ENCODE data around the gene NLRP10.
"Not testable (repeated sequence)": the region's sequence is repeated elsewhere in the genome, so short reads cannot be mapped to it uniquely, and the experiment has no call there.

The NLRP10 gene

DNA sequence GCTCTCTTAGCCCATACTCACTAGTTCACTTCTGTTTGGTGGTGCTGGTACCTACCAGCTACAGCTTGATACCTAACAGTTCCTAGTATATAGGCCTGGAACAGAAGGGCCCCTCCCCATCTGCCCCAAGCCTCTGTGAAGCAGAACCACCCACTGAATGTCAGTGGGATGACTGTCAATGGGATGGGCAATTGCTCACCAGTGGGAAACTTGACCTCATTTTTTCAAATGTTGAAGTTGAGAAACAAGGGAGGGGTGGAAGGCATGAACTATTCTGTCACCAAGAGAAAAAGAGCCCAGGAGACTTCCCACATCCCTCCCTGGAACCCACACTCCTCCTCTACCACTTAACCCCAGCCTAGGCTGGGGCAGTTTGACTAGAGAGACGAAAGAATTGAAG, at the start of gene NLRP10:
Gene NLRP10 (minus strand): TSS at position 62 of the 400 bp plus-strand sequence. CDS start 1,952 bp downstream, outside the sequence.
- H3K4me3 Mint-ChIP-seq: no peak within 1 kb of the TSS
- ATAC-seq (ENCODE audit: low read depth) (no peak), DNase-seq (ENCODE audit: low spot score in 2 of 2) (no peak)
- H3K4me1 Mint-ChIP-seq: no peaks in the 10 kb centered on the region
- H3K36me3 Mint-ChIP-seq: no peaks in the 10 kb centered on the region
- no peaks in the 10 kb centered on the region for H3K9me3 Mint-ChIP-seq
- H3K27me3 Mint-ChIP-seq: peaks cover 20% of the 10 kb centered on the region
- no peak within 1 kb of the TSS for H3K27ac Mint-ChIP-seq

DNA sequence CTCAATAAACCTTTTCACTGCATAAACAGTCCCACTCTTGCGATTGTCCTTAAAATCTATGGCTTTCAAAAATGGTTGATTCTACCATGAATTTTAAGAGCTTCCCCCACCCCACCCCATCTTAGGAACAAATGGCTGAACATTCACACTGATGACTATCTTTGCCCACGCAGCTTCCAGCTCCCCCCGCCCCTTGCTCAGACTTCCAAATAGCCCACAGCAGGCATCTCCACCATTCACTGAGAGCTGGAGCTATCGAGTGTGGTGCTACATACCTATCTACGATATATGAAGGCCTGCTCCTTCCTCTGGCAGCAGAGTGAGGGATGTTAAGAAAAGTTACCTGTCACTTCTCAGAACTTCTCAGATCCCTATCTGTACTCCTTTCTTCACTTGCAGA, 48.6 kb upstream of the NLRP10 start:
- Mint-ChIP-seq H3K36me3 (no peaks in the 10 kb centered on the region), H3K27ac (no peak overlapping the region), H3K27me3 (peaks cover 23% of the 10 kb centered on the region), H3K4me3 (no peak overlapping the region), H3K4me1 (peaks cover 5% of the 10 kb centered on the region), H3K9me3 (no peaks in the 10 kb centered on the region)
- no peak for ATAC-seq (ENCODE audit: low read depth)
- no peak for DNase-seq (ENCODE audit: low spot score in 2 of 2)

DNA sequence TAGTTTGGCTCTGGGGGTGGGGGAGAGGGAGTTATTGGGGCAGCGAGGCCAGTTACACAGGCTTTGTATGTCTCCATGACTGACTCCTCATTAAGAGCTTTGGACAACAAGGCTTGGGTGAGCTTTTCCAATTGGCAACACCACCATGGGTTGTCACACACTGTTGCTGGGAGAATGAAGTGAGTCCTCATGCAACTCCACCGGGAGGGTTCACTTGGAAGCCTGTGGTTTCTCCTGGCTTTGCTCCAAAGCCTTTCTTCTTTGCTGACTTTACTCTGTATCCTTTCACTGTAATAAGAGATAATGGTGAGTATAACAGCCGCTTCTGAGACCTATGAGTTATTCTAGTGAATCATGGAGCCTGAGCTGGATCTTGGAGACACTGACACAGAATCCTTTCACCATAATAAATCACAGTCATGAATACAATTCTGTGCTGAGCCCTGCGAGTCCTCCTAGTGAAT, 46.8 kb upstream of the NLRP10 start:
- H3K4me3 Mint-ChIP-seq: no peak overlapping the region
- no peak for ATAC-seq (ENCODE audit: low read depth)
- H3K36me3 Mint-ChIP-seq: no peaks in the 10 kb centered on the region
- no peak overlapping the region for H3K27ac Mint-ChIP-seq
- DNase-seq (ENCODE audit: low spot score in 2 of 2): no peak
- no peaks in the 10 kb centered on the region for H3K4me1 Mint-ChIP-seq
- no peaks in the 10 kb centered on the region for H3K9me3 Mint-ChIP-seq
- H3K27me3 Mint-ChIP-seq: peaks cover 18% of the 10 kb centered on the region

DNA sequence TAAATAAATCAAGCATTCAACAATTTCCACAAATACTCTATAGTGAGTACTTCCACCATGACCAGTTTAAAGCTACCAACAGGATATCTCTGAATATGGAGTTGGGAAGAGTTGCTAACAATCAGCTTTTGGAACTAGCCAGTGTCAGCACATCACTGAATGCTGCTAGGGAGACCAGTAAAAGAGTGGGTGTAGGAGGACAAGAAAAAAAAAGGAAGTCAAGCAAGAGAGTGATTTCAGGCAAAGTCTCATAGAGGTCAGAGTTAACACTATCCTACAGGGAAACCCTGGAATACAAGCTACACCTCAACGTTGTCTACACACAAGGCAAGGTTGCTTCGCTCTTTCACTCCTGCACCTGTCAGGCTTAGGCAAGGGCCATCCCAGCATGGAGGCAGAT, 46.1 kb upstream of the NLRP10 start:
- H3K27ac Mint-ChIP-seq: no peak overlapping the region

GRCh38 chr11:8009856-8010255, 44.6 kb upstream of the NLRP10 start:
- H3K4me3 Mint-ChIP-seq: no peak overlapping the region
- no peaks in the 10 kb centered on the region for H3K36me3 Mint-ChIP-seq
- DNase-seq (ENCODE audit: low spot score in 2 of 2) (no peak), ATAC-seq (ENCODE audit: low read depth) (no peak)
- no peaks in the 10 kb centered on the region for H3K9me3 Mint-ChIP-seq
- peaks cover 10% of the 10 kb centered on the region for H3K27me3 Mint-ChIP-seq
- no peaks in the 10 kb centered on the region for H3K4me1 Mint-ChIP-seq
- no peak overlapping the region for H3K27ac Mint-ChIP-seq

More for the DNA sequence above, 46.1 kb upstream of the NLRP10 start:
- no peaks in the 10 kb centered on the region for H3K9me3 Mint-ChIP-seq
- no peaks in the 10 kb centered on the region for H3K36me3 Mint-ChIP-seq
- ATAC-seq (ENCODE audit: low read depth): no peak
- peaks cover 16% of the 10 kb centered on the region for H3K27me3 Mint-ChIP-seq
- no peaks in the 10 kb centered on the region for H3K4me1 Mint-ChIP-seq
- no peak overlapping the region for H3K4me3 Mint-ChIP-seq
- no peak for DNase-seq (ENCODE audit: low spot score in 2 of 2)

GRCh38 chr11:8008212-8008611, 43.0 kb upstream of the NLRP10 start:
- no peak overlapping the region for H3K4me3 Mint-ChIP-seq
- ATAC-seq (ENCODE audit: low read depth) (no peak), DNase-seq (ENCODE audit: low spot score in 2 of 2) (no peak)
- peaks cover 5% of the 10 kb centered on the region for H3K27me3 Mint-ChIP-seq
- no peaks in the 10 kb centered on the region for H3K36me3 Mint-ChIP-seq
- H3K4me1 Mint-ChIP-seq: no peaks in the 10 kb centered on the region
- no peaks in the 10 kb centered on the region for H3K9me3 Mint-ChIP-seq
- no peak overlapping the region for H3K27ac Mint-ChIP-seq

DNA sequence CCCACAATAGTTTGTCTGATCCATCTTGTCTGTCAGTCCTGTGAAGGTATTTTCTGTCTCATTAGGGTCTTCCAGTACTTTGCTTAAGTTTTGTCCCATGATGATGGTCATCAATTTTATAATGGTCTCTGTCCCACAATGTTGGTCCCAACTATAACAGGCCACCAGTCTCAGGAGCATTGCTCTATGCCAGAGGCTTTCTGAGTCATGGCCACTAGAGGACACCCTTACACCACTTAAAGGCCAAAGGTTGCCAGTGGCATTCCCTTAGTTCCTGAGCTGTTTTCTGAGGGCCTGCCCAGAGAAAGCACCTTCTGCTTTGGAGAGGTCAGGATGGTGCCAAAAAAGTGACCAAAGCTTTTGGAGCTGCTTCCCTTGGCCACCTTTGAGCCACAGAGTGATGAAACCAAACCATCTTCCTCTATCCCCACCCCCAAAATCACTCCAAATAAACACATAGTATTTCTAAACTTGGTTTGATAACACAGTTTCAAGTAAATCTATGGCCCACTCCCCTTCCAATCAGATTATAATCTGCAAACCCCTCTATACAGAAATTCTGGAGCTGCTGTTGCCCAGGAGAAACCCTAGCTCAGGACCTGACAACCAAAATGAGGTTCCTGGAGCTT, 41.2 kb upstream of the NLRP10 start:
- Mint-ChIP-seq H3K4me1 (no peaks in the 10 kb centered on the region), H3K27ac (no peak overlapping the region)
- peak; percentile 73 for ATAC-seq (ENCODE audit: low read depth)

DNA sequence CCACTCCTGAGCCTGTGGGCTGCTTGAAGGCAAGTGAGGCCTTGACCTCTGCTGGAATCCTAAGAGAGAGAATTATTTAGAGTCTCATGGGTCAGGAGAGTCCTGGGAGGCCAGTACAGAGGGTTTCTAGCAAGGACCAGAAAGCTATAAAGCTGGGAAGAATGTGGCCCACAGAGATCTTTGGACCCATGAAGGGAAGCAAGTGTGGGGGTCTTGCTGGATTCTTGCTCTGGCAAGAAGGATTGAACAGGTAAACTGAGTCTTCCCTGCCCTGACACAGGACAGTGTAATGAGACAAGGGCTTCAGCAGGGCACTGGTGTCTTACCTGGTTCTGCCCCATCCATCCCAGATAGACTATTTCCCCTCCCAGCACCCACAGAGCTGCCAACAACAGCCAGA, 40.3 kb upstream of the NLRP10 start:
- Mint-ChIP-seq H3K36me3 (no peaks in the 10 kb centered on the region), H3K27me3 (peaks cover 5% of the 10 kb centered on the region), H3K27ac (no peak overlapping the region), H3K4me1 (no peaks in the 10 kb centered on the region), H3K4me3 (no peak overlapping the region), H3K9me3 (no peaks in the 10 kb centered on the region)
- peak in 1 of 2 donors; percentile 8 for DNase-seq (ENCODE audit: low spot score in 2 of 2)
- ATAC-seq (ENCODE audit: low read depth): no peak

More for the DNA sequence above, 41.2 kb upstream of the NLRP10 start:
- H3K27me3 Mint-ChIP-seq: peaks cover 5% of the 10 kb centered on the region
- H3K4me3 Mint-ChIP-seq: no peak overlapping the region
- H3K9me3 Mint-ChIP-seq: no peaks in the 10 kb centered on the region
- peak; percentile 20 to 43 for DNase-seq (ENCODE audit: low spot score in 2 of 2)
- H3K36me3 Mint-ChIP-seq: no peaks in the 10 kb centered on the region

DNA sequence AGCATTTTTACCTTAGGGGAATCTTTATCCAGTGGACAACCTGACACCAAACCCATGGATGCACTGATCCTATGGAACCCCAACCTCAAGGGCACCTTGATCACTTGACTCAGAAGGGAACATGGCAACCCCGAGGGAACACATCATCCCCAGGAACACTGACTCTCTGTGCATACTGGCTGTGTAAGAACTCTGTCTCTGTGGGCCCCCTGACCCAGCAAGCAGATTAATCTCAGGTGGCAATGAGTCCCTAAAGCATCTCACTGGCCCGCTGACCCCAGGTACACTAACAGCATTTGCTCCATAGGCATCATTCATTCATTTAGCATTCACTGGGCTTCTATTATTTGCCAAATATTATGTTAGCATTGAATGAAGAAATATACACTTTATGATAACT, 38.8 kb upstream of the NLRP10 start:
- no peaks in the 10 kb centered on the region for H3K4me1 Mint-ChIP-seq
- ATAC-seq (ENCODE audit: low read depth) (no peak), DNase-seq (ENCODE audit: low spot score in 2 of 2) (peak in 1 of 2 donors; percentile 5)
- H3K9me3 Mint-ChIP-seq: no peaks in the 10 kb centered on the region
- H3K27me3 Mint-ChIP-seq: no peaks in the 10 kb centered on the region
- H3K36me3 Mint-ChIP-seq: peaks cover 12% of the 10 kb centered on the region
- H3K4me3 Mint-ChIP-seq: no peak overlapping the region
- H3K27ac Mint-ChIP-seq: no peak overlapping the region

DNA sequence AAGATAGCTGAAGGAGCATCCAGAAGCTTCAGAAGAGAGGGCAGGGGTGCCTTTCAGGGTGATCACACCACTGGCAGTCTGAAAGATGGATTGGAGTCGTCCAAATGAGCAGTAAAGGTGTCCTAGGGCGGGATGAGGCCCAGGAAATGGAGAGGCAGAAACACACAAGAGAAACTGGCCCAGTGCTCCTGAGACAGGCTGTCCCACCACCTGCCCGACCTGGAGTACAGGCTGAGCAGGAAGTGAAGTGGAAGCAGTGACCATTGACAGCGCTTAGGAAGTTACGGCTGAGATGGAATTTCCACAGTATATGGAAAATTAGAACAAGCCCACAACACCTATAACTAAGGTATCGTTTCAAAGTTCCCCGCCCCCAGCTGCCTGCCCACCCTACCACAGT, 37.9 kb upstream of the NLRP10 start:
- Mint-ChIP-seq H3K4me3 (no peak overlapping the region), H3K27me3 (no peaks in the 10 kb centered on the region), H3K36me3 (peaks cover 16% of the 10 kb centered on the region), H3K9me3 (no peaks in the 10 kb centered on the region), H3K4me1 (no peaks in the 10 kb centered on the region), H3K27ac (peak overlapping the region; percentile 25)
- DNase-seq (ENCODE audit: low spot score in 2 of 2) (no peak), ATAC-seq (ENCODE audit: low read depth) (no peak)

DNA sequence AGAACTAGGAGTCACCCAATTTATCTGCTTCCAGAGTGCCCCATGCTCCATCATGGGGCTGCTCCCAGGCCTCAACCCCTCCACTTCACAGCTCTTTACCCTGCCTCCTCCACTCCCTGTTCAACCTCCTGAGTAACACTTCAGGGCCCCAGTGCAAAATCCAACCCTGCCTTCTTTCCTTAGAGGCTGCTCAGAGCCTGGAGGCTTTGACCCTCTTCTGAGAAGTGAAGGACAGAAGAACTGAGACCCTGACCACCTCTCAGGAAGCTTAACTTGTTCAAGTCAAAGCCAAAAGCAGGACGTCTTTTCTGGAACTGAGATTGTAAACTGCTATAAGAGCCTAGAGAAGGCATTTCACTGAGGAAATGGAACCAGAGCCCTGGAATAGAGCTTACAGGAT, 37.4 kb upstream of the NLRP10 start:
- no peak for ATAC-seq (ENCODE audit: low read depth)

GRCh38 chr11:8000390-8000789, 35.1 kb upstream of the NLRP10 start:
- H3K27me3 Mint-ChIP-seq: no peaks in the 10 kb centered on the region
- ATAC-seq (ENCODE audit: low read depth) (no peak), DNase-seq (ENCODE audit: low spot score in 2 of 2) (no peak)
- H3K9me3 Mint-ChIP-seq: no peaks in the 10 kb centered on the region
- H3K4me1 Mint-ChIP-seq: peaks cover 3% of the 10 kb centered on the region
- H3K27ac Mint-ChIP-seq: no peak overlapping the region
- peaks cover 41% of the 10 kb centered on the region for H3K36me3 Mint-ChIP-seq
- no peak overlapping the region for H3K4me3 Mint-ChIP-seq

More for the DNA sequence above, 37.4 kb upstream of the NLRP10 start:
- H3K4me1 Mint-ChIP-seq: no peaks in the 10 kb centered on the region
- H3K36me3 Mint-ChIP-seq: peaks cover 19% of the 10 kb centered on the region
- no peaks in the 10 kb centered on the region for H3K9me3 Mint-ChIP-seq
- DNase-seq (ENCODE audit: low spot score in 2 of 2): no peak
- peak overlapping the region; percentile 25 for H3K27ac Mint-ChIP-seq
- H3K27me3 Mint-ChIP-seq: no peaks in the 10 kb centered on the region
- H3K4me3 Mint-ChIP-seq: no peak overlapping the region

DNA sequence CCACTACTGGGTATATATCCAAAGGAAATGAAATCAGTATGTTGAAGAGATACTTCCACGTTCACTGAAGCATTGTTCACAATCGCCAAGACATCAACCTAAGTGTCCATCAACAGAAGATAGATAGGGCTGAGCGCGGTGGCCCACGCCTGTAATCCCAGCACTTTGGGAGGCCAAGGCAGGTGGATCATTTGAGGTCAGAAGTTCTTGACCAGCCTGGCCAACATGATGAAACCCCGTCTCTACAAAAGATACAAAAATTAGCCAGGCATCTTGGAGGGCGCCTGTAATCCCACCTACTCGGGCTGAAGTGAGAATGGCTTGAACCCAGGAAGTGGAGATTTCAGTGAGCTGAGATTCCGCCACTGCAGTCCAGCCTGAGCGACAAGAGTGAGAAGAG, 34.5 kb upstream of the NLRP10 start:
- ATAC-seq (ENCODE audit: low read depth): no peak
- peaks cover 45% of the 10 kb centered on the region for H3K36me3 Mint-ChIP-seq
- H3K4me3 Mint-ChIP-seq: no peak overlapping the region
- no peak for DNase-seq (ENCODE audit: low spot score in 2 of 2)
- no peaks in the 10 kb centered on the region for H3K9me3 Mint-ChIP-seq
- H3K27ac Mint-ChIP-seq: no peak overlapping the region
- peaks cover 5% of the 10 kb centered on the region for H3K4me1 Mint-ChIP-seq
- H3K27me3 Mint-ChIP-seq: no peaks in the 10 kb centered on the region

DNA sequence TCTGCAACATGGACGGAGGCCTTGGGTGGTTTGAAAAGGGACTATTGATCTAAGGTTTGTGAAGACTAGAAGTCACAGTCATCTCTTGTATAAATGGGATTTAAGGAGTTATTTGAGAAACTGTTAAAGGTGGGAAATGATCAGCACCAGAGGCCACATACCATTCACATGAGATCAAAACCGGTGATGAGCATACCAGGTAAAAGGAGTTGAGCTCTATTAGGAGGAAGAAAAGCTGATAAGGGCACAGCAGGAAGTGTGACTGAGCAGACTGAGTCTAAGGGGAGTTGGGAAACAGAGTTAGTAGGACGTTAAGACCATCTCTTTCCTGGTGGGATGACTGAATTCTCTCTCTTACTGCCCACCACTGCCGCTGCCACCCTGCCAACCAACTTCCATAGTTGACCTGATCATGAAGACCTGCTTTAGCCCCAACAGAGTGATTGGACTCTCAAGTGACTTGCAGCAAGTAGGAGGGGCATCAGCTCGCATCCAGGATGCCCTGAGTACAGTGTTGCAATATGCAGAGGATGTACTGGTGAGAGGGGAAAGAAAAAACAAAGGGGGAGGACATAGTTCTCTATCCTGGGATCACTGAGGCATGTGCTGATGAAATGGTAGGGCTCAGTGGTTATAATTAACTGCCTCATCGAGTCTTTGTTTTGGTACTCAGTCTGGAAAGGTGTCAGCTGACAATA, 29.5 kb upstream of the NLRP10 start:
- peaks cover 19% of the 10 kb centered on the region for H3K4me1 Mint-ChIP-seq
- DNase-seq (ENCODE audit: low spot score in 2 of 2): no peak
- no peaks in the 10 kb centered on the region for H3K27me3 Mint-ChIP-seq
- no peak overlapping the region for H3K27ac Mint-ChIP-seq
- H3K9me3 Mint-ChIP-seq: no peaks in the 10 kb centered on the region
- no peak overlapping the region for H3K4me3 Mint-ChIP-seq
- peaks cover 69% of the 10 kb centered on the region for H3K36me3 Mint-ChIP-seq
- ATAC-seq (ENCODE audit: low read depth): no peak

- peak; percentile 7 for ATAC-seq (ENCODE audit: low read depth)
- not testable (repeated sequence) for H3K9me3 Mint-ChIP-seq; DNase-seq (ENCODE audit: low spot score in 2 of 2); H3K27me3 Mint-ChIP-seq
- H3K4me3 Mint-ChIP-seq: peak overlapping the region; percentile 97
- H3K36me3 Mint-ChIP-seq: peaks cover 19% of the 10 kb centered on the region
- peak overlapping the region; percentile 93 for H3K27ac Mint-ChIP-seq
- peaks cover 26% of the 10 kb centered on the region for H3K4me1 Mint-ChIP-seq
These were observed 22.3 kb upstream of the NLRP10 start for GRCh38 chr11:7987560-7987883.
